Heart left ventricle (tissue), 13 donors: Measurements from ENCODE around the gene ZNF444.

Experiments used
- POLR2A ChIP-seq, 2 donors: fragments of 450-650 bp; IDR thresholded peaks; one replicate each; pipeline ENCODE4 v1.6.1; 2017; ENCODE audit warnings: antibody characterized with exemption in 2 of 2, mild to moderate bottlenecking in 2 of 2, moderate library complexity in 2 of 2
- TF ChIP-seq, protein P1 (sequence below), 12 donors: fragments of 200-600 bp; sonication (generic) in 4 of 12; IDR thresholded peaks; one replicate each; pipeline versions ENCODE4 v1.5.0 to v1.8.0; 2018 to 2022; ENCODE audit warnings: antibody characterized with exemption in 12 of 12, mild to moderate bottlenecking in 5 of 12
- donor health status: ischemic (EF 13 %, LVEDD 7.1; RV severe dilation, severe dysfunction).
- donor health status: DM: no; HTN: yes; CAD: no.
- donor health status: DM: no; HTN: no; CAD: no.
- donor health status: ischemic (EF 25% LVEDD 6.9; RV normal size, moderate dysfunction).
- donor health status: ischemic (EF 25% LVEDD 5.7; RV mildly dilated, moderate dysfunction).
- donor health status: ischemic (EF 35%, LVEDD 5.7; RV mildly dilated, moderate dysfunction).
- donor health status: nonischemic (EF 11% LVEDD 7.7; RV severe dilation, severe dysfunction).
- donor health status: DM: yes; HTN: yes; CAD: no.
- donor health status: PGD.
- donor health status: ischemic (EF 29% LVEDD 5.4; RV normal size, mild dysfunction).
- donor health status: nonischemic (EF 23%, LVEDD 6.1; RV moderate dilation, normal function).

DNA sequence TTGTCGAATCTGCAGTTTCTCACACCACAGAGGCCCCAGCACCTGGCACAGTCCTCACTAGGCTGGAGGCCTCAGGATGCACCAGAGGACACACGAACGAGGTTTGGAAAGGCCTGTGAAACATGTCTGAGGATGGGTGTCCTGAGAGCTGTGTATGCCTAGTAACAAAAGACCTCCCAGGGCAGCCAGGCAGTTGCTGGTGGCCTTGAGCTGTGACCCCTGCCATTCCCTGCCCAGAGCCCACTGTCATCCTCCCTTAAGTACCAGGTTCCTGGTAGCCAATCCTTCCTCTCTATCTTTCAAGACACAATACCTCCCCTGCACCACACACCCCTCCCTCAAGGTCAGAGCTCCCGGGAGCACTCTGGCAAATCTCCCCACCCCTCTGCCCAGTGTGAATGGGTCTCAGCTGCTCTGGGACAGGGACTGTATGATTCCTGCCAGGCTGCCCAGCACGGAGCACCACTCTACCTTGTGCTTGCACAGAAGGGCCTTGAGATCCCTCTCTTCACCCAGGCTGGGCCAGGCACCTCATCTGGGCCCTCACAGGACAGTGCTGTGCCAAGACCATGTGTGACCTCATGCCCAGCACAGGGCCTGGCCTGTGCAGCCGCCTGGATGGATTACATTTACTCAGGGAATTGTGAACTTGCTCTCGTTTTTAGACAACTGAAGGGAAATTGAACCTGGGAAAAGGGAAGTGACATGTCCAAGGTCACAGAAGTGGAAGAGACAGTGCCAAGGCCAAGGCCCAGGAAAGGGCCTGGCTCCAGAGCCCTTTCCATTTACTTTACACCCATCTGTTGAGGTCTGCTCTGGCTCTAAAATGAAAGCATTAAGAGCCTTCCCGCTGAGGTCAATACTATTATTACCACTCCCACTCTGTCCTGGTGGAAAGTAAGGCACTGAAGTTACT is 22.2 kb upstream of the ZNF444 start:
- TF ChIP-seq, protein P1, sequence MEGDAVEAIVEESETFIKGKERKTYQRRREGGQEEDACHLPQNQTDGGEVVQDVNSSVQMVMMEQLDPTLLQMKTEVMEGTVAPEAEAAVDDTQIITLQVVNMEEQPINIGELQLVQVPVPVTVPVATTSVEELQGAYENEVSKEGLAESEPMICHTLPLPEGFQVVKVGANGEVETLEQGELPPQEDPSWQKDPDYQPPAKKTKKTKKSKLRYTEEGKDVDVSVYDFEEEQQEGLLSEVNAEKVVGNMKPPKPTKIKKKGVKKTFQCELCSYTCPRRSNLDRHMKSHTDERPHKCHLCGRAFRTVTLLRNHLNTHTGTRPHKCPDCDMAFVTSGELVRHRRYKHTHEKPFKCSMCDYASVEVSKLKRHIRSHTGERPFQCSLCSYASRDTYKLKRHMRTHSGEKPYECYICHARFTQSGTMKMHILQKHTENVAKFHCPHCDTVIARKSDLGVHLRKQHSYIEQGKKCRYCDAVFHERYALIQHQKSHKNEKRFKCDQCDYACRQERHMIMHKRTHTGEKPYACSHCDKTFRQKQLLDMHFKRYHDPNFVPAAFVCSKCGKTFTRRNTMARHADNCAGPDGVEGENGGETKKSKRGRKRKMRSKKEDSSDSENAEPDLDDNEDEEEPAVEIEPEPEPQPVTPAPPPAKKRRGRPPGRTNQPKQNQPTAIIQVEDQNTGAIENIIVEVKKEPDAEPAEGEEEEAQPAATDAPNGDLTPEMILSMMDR (IDR thresholded peaks at IDR 0.05): no peak
- no peak for TF ChIP-seq POLR2A (IDR thresholded peaks at IDR 0.05)
